ENCODE data around the gene CNNM4.

CNNM4 gene

GRCh38 chr2:96760036-96760985 lies at the start of gene CNNM4:
CNNM4 (plus strand) TSS chr2:96760902; CDS start chr2:96761000, 98 bp downstream.
- DNase-seq = peak; percentile 85 to 88

- no peak for DNase-seq
These were observed 49.7 kb upstream of the CNNM4 start for GRCh38 chr2:96710985-96711384.

DNA sequence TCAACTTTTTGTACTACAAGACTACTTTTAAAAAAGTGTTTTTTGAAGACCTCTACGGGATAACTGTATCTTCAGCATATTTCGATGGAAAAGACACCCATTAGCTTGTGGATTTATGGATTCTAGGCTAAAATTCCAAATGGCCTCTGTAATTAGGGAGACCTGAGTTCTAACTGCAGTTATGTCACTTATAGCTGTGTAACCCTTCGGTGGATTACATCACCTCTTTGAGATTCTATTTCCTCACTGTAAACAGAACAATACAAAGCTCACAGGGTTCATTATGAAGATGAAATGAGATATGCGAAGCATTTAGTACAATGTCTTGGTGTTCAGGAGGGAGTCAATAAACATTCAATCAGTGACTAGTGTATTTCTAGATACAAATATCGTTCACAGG lies 45.0 kb upstream of the CNNM4 start:
- no peak for DNase-seq

- no peak for DNase-seq
These were observed 44.3 kb upstream of the CNNM4 start for GRCh38 chr2:96716388-96716787.

DNA sequence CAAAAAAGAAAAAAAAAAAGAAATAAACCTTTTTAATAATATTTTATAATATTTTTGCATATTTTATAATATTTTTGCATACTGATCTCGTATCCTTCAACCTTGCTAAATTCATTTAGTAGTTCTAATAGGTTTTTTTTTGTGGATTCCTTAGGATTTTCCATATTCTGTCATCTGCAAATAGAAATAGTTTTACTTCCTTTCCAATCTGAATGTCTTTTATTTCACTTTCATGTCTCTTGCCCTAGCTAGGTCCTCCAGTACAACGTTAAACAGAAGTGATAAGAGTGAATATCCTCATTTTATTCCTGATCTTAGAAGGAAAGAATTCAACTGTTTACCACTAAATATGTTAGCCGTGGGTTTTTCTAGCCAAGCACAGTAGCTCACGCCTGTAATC lies 34.6 kb upstream of the CNNM4 start:
- DNase-seq = no peak

DNA sequence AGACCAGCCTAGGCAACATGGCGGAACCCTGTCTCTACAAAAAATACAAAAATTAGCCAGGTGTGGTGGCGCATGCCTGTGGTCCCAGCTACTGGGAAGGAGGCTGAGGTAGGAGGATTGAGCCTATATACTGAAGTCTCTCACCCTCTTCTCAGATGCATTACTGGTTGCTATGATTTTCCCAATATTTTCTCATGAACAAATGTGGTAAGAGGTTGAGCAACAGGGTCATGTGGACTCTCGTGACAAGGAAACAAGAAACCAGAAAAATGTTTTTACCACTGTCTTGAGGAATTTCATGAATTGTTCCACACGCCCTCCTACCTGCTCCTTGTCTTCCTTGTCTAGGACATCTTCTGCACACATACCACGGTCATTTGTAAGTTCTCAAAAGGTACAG lies 33.3 kb upstream of the CNNM4 start:
- DNase-seq = no peak

DNA sequence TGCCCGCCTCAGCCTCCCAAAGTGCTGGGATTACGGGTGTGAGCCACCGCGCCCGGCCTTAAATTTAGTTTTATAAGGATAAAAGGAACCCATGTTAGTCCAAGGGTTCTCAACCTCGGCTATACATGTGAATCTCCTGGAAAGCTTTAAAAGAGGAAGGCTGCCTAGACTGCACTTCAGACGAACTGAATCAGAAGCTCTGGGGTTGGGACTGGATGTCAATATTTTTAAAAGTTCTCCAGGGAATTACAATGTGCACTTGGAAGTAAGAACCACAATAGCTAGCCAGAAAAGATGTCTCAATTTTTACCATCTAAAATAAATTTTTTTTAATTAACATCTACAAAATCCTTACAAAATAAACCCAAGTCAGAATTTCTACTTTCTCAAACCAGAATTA lies 31.0 kb upstream of the CNNM4 start:
- no peak for DNase-seq

- DNase-seq = no peak
These were observed 30.5 kb upstream of the CNNM4 start for GRCh38 chr2:96730212-96730611.

DNA sequence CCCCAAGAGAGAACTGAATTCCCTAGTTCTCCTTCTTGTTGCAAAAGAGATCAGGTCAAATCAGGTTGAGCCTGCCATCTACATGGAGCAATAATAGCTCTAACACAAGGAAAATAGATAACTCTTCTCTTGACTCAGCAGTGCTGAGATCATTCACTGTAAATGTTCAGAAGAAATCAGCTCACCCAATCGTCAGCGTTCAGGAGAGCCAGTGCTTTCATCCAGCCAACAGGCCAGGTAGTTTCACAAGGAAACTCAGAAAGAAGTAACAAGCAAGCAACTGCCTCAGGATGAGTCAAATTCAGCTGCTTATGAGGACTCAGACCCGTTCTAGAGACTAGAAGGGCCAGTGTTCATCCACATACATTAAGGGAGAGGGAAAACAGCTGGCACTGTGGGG lies 26.8 kb upstream of the CNNM4 start:
- DNase-seq = no peak

DNA sequence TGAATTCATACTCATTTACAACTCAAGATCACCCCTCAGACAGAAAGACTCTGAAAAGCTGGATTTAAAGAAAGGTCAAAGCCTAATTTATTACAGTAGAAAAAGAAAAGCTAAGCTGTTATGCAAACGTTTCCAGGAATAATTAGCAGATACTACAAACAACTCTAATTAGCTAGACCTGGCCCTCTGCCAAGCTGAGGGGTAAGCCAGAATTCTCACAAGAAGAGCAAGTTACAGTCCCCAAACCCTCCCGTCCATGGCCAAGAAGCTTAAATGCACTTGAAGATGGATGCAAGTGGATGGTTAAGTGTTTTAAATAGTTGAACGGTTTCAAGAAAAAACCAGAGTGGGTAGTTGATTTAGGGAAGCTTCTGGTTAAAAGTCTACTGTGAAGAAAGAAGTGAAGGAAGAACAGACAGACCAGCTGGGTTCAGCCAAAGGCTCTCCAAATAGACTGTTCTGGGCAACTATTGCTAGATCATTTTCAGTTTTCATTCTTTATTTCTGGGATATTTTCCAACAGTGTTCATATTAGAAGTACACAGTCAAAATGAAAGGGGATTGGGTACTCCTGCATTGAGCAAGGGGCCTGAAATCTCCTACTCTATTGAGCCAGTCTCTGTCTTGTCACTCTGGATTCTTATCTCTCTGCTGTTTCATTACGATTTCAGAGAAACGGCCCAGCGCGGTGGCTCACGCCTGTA lies 25.7 kb upstream of the CNNM4 start:
- no peak for DNase-seq

DNA sequence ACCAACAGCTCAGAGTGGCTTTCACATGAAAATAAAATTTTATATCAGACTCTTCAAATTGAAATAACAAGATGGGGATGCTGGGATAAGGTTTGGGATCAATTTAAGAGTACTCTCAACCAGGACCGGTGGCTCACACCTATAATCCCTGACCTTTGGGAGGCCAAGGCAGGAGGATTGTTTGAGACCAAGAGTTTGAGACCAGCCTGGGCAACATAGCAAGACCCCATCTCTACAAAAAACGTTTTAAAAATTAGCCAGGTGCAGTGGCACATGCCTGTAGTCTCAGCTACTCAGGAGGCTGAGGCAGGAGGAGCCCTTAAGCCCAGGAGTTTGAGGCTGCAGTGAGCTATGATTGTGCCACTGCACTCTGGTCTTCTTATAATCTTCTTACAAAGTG lies 23.5 kb upstream of the CNNM4 start:
- DNase-seq = no peak

GRCh38 chr2:96737831-96738230 lies 22.9 kb upstream of the CNNM4 start:
- no peak for DNase-seq

DNA sequence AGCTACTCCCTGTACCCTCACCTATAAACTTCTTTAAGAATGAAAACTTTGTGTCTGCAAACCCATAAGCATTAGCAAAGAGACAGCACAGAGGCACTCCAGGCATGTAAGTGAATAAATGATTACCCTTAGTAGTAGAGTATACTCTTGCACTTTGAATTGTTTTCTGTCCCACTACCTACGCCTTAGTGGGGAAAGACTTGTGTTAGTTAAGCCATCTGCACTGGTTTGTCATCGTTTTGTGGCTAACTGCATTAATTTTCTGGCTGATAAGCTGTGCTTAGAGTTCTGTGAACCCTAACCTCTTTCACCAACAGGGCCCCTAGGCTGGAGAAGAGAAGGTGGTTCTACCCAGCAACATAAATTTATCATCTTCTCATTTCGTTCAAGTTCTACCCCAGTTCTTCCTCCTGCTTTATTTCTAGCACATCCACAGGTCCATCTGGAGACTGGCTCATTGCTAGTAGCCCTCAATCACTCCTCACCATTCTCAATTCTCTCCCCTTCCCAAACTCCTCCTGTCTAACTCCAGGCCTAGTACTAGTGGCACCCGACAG lies 21.5 kb upstream of the CNNM4 start:
- DNase-seq = no peak

DNA sequence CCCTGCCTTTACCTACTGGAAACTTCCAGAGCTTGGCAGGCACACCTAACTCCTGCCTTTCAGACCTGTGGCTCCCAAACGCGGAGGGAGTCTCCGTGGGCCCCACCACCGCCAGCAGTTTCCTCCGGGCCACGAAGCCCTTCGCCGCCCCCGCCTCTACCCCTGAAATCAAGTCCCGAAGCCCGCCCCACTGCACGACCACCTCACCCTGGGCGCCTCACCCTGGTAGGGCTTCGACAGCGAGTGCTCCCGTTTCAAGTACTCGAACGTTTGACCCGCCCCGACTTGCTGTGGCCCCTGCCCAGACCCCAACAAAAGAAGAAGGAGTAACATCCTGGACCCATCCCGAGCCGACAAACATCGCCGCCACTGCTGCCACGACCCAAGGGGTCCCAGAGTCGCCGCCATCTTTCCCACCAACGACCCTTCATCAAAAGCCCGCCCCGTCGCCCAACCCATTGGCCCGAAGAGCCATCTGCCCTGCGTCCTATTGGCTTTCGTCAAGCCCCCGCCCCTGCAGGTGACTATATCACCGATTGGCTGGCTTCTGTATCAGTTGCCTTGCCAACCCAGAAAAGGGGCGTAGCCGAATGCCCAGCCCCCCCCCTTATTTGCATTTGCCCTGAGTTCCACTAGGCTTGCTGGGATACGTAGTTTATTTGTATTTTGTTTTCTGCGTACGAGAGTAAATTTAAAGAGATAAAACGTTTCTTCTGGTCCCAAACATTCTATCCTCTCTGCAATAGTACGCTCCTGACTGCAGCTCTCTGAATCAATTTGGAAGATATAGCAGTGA lies 20.9 kb upstream of the CNNM4 start, which contains the start of gene LMAN2L:
LMAN2L (minus strand) TSS at position 432 of the 796 bp plus-strand sequence; CDS start at position 408, 24 bp downstream.
- peak; percentile 97 to 98 for DNase-seq

GRCh38 chr2:96747061-96747617 lies 13.6 kb upstream of the CNNM4 start:
- no peak for DNase-seq

- no peak for DNase-seq
These were observed 8.9 kb upstream of the CNNM4 start for GRCh38 chr2:96751800-96752199.

- no peak for DNase-seq
These were observed 6.9 kb upstream of the CNNM4 start for GRCh38 chr2:96753661-96754282.

DNA sequence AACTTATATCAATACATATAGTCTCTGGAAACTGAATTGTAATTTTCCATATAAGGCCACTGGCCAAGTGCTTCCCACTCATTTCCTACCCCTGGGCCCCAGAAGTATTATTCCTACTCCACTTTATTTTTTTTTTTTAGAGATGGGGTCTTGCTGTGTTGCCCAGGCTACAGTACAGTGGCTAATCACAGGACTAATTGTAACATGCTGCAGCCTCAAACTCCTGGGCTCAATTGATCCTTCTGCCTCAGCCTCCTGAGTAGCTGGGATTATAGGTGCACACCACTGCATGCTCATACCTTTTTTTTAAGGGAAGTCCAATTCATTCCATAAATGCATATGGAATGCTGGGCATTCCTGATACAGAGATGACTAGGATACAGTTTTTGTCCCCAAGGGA lies 6.4 kb upstream of the CNNM4 start:
- no peak for DNase-seq

DNA sequence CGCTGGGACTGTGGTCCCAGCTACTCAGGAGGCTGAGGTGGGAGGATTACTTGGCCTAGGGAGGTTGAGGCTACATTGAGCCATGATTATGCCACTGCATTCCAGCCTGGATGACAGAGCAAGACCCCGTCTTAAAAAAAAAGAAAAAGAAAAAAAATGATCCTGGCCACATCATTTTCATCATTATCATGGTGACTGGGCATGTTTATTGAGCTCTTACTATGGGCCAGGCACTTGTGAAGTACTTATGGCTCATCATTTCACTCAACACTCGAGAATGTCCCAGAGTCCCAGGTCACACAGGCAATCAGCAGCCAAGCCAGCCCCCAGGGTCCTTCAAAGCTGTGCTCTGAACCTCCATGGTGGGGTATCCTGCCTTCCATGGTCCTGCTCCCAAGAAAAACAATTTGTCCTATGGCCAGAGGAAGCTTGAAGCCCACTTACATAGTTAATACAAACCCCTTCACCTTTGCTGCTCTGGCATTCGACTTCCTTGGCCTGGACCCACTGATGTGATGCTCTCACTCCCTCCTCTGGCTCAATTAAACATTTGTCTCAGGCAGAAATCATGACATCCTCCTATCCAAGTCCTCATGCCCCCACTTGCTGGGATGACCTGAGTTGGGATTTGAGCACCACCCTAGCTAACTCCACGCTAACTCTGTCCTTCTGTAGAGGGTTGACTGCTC lies 3.8 kb upstream of the CNNM4 start:
- no peak for DNase-seq

GRCh38 chr2:96757477-96757860 lies 3.2 kb upstream of the CNNM4 start:
- no peak for DNase-seq

- DNase-seq = no peak
These were observed 1.7 kb upstream of the CNNM4 start for GRCh38 chr2:96758987-96759386.

Data from SHP77 (cell line).